Measurements from ENCODE around the gene CLEC16A.
"Not testable (repeated sequence)": the region's sequence is repeated elsewhere in the genome, so short reads cannot be mapped to it uniquely, and the experiment has no call there.

Gene CLEC16A

DNA sequence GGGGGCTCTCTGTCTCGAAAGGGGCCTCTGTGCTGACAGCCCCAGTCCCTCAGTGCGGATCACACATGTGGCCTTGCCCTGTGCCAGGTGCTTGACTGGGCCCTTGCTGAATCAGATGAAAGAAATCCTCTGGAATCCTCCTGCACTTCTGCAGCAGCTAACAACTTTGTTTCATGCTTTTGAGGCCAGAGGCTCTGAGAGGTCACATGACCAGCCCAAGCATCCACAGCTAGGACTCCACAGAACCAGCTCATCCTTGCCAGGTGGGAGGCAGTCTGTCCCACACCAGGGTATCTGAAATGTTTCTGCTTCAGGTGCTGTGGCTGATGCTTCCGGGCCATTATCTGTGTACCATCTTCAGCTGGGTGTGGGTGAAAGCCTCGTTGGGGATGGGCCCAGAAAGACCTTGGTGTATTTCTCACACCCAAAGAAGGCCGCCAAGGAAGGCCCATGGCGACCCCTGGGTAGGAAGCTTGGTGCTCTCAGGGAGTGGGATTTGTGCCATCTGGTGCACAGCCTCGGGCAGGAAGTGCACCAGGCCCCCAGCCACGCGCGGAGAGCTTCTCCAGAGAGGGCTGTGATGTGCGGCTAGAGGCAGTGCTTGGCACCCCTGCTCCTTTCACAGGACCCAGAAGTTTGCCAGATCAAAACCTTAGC, 143.8 kb downstream of the CLEC16A start:
- peak in 1 of 2 donors; percentile 30 for DNase-seq

DNA sequence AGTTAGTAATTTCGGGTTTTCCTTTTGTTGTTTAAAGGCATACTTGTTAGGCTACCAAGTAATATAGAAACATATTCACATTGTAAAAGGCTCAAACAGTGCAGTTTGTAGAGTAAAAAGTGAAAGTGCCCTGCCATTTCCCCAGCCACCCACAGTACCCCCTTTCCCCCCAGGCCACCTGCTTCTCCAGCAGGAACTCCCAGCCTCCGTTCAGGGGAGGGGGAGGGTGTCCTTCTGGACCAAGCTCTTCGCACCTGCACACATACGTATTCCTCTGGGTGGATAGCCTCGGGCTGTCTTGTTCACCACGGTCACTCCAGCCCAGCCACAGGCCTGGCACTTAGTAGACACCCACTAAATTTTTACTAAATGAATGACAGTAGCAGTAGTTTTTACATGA, 144.5 kb downstream of the CLEC16A start:
- no peak for DNase-seq

DNA sequence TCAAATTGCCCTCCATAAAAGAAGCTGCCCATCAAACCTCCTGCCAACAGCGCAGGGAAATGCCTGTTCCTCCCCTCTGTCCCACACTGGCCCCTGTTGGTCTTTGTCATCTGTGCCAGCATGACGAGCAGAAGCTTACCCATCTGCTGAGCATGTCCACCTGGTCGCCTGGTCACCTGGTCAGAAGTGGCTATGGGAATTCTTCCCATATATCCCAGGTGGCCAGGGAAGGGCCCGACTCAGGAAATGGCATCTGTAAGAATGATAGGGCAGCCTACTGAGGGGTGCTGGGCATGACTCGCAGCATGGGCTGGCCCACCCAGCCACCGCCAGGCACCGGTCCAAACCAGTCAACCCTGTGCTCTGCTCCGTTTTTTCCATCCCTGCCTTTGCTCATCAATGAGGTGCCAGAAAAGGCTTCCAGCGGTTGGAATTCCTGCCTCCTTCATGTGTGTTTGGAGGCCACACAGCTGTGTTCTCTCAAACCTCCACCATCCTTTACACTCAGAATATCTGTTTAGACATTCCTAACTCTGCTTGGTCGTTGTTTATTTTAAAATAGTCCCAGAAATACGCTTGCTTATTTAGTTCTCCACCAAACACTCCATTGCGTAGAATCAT, 145.2 kb downstream of the CLEC16A start:
- no peak for DNase-seq

DNA sequence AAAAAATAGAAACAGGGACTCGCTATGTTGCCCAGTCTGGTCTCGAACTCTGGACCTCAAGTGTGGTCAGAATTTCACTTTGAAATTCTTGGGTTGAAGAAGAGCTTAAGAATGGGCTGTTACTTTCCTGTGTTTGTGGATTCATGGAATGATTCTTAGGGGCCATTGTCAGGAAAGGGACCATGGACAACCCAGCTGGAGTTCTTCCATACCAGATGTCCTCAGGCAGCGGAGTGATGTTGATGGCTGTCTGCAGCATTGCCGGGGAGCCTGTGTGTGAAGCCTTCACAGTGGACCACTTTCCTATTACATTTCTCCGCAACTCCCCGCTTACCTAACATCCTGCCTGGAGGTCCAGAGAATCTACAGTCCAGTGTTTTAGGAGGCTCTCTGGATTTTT, 145.9 kb downstream of the CLEC16A start:
- no peak for DNase-seq

DNA sequence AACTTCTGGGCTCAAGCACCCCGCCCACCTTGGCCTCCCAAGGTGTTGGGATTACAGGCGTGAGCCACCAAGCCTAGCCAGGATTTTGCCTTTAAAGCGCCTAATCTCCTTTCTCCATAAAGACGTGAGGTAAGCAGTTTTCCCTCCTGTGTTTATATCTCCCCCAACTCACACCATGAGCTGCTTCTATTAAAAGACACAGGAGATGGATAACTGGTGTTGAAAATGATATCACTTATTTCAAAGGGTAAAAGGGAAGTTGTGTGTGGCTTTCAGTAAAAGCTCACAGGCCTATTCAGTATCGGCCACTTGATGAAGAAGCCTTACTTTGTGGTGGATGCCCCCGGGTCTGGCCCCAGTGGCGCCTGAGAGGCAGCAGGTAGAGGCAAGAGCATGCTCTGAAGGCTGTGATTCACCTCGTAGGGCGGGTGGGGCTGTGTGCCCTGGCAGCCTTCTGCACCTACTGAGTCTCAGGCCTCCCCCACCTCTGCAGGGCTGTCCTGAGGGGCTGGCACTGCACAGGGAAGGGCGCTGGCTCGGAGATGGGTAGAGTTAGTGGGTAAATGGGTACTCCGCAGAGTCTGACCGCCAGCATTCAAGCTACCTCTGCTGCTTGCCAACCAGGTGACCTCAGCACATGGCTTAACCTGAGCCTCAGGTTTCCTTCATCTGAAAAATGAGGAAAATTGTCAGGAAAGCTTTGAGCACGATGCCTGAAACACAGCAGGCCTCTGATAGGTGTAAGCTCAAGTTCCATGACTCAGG, 146.8 kb downstream of the CLEC16A start:
- no peak for DNase-seq

DNA sequence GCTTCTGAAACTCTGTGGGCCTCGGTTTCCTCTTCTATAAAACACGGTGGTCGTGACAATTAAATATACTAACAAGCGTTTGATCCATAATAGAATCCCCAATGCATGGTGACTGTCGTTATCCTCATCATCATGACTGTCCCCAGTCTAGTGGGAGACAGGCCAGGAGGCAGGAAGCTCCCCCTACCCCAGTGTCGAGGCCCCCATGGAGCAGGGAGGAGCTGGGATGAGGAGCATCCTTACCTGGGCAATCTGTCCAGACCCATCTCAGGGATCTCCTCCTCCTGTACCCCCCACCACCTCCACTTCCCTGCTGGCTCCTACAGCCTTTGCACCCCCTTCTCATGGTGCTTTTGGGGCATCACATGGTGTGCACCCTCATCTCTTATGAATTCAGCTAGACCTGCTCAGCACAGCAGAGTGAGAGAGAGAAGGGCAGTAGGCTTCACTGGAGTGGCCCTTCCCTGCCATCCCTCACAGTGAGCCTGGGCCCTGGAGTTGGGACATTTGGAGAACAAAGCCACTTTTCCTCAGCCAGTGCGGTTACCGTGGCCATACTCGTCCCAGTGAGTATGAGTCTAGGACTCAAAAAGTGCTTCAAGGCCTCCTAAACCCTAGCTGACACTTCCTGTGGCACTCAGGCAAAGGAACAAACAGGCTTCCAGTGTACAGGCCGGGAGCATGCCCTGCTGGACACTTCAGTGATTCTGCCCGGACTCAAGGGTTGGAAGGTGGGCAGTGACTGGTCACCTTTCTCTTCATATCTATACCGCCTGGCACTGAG, 148.6 kb downstream of the CLEC16A start:
- DNase-seq, result no peak

DNA sequence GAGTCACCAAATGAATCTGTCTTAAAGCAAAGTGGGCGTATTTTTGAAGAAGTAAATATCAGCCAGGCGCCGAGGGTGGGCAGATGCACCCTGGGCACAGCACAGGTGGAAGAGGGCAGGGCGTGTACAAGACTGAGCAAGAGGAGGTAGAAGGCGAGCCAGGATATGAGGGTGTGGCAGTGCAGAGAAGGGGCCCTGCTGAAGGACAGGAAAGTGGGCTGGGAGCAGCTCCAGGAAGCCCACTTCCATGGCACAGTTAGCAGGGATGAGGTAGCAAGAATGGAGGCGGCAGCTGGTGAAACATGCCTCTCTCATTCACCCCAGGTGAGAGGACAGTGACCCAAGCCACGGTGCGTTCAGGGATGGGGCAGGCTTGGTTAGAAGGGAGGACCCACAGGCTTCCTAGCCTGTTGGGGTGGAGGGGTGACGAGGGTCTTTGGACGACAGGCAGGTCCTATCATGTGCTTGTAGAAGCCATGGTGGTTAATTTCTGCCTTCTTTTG, 149.3 kb downstream of the CLEC16A start:
- no peak for DNase-seq

DNA sequence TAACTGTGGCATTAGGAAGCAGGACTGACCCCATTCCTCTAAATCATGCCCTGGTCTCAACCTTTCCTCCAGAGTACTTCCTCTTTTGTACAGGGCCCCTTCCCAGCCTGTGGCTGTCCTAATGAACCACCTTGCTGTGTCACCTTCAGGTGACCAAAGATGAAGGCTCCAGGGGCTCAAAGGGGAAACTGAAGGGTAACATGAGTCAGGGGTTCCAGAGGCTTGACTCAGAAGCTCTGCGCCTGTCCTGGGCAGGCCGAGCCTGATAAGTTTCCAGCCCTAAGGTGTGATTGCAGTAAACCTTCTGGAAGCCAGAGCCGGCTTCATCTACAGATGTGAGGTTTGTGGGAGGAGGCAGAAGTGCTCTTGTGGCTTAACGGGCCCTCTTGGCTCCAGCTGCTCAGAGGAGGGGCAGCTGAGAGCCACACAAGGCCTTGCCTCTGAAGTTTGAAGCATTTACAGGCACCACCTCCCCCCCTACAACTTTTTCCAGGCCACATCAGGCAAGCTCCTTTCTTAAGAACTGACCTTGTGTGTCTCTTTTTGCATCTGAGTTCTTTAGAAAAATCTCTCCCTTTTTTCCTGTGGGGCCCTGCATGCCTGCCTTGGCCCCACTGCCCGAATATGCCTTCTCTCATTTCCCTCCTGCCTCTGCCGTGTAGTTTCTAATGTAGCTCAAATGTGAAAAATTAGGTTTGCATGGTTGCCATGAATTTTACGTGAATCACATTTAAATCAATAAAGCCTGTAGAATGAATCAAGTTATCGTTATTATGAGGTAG, 149.9 kb downstream of the CLEC16A start:
- peak; percentile 21 to 25 for DNase-seq

DNA sequence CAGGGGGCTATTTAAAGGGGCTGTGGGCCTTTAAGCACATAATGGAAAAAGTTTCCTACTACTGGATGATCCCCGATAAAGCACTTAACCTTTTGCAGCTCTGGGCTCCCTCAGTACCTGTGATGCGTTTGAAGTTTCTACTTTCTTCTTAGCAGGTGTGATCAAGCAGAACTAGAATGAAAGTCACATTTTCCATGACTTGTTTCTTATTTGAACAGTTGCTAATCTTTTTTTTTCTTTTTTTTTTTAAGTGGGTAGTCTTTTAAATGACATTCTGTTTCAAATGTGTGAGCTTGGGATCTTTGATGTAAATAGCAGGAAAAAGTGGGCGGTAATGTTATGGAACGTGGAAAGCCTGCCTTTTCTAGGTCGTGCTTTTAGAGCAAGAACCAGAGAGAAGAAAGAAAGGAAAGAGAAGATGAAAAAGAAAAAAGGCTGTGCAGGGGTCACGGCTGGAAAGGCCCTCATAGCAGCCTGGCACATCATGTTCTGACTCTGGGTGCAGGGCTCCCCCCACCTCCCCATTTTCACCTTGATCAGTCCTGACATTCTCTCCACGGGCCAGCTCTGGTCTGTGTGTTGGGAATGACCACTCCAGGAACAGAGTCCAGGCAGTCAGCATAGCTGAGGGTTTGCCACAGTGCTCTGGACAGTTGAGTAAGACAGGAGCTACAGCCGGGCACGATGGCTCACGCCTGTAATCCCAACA, 150.6 kb downstream of the CLEC16A start:
- DNase-seq, result no peak

DNA sequence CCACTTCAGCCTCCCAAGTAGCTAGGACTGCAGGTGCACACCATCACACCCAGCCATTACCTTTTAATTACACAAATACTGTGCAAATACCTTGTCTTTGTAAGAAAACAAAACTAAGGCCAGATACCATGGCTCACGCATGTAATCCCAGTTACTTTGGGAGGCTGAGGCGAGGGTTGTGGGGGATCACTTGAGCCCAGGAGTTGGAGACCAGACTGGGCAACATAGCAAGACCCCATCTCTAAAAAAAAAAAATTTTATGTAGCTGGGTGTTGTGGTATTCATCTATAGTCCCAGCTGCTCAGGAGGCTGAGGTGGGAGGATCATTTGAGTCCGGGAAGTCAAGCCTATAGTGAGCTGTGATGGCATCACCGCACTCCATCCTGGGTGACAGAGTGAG, 151.6 kb downstream of the CLEC16A start:
- no peak for DNase-seq

DNA sequence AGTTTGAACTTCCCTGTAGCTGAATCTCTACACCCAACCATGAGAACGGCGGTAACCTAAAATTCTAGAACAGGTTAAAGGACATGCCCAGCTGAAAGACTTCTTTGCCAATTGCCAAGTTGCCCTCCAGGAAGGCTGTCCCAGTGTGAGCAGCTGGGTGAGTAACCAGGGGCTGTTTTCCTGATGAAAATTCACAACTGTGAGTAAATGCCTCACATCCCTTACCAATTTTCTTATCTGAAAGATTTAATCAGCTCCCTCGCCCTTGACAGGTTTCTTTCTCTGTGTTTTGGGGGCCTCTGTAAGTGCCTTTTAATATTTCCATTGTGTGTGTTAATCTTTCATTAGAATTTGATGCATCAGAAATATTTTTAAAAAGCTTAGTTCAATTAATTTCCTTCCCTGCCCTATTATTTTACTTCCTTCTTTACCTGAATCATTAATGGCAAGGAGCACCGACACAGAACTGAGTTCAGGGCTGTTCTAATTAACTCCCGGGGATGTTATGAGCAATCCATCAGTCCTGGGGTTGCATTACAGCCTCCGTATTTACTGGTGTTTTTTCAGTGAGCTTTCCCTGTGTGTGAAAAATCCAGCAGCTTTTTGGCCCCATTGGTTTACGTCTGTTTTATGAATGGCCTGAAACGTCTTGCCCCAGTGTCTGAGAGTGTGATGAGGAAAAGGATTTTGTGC, 152.9 kb downstream of the CLEC16A start:
- DNase-seq, result no peak

DNA sequence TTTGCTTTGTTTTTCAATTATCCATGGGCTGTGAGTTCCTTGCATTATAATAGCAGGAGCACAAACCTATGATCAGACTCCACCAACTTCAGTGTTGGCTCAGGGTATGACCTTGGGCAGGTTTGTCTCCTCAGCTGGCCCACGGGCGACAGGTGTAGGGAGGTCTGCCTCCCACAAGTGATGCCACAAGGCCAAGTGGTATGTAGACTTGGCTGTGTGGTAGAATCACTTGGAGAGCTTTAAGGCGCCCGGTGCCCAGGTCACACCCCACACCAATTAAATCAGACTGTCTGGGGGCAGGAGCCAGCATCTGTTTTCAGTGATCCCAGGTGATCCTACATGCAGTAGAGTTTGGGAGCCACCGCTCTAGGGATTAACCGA, 153.4 kb downstream of the CLEC16A start:
- DNase-seq, result no peak

DNA sequence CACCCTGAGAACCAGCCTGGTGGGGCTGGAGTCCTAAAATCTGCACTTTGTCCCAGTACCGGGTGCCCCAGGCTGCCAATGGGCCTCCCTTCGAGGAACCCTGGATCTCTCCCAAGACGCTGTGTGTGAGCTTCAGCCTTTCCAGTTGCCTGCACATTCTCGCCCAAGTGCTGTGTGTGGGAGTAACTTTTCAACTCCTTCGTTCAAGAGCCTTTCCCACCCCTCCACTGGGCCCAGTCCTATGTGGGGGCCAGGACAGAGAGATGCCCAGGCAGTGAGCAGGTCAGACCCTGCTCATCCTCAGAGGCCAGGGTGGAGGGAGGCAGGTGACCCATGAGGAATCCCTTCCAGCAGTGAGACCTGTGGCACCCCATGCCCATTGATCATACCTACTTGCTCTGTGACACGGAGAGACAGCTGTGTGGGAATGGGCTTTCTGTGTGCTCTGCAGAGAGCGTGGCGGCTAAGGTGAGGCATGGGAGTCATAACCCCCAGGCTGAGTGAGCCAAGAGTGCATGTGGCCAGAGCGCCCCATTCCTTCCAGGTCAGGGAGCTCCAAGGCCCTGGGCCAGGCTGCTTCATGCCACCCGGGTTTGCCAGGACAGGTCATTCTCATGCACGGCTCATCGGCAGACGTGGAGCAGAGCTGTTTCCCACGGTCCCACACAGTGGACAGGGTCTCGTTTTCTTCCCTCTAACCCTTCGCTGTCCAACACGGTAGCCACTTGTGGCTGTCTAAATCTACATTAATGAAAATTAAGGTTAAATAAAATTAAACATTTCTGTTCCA, 154.4 kb downstream of the CLEC16A start:
- DNase-seq, result no peak

DNA sequence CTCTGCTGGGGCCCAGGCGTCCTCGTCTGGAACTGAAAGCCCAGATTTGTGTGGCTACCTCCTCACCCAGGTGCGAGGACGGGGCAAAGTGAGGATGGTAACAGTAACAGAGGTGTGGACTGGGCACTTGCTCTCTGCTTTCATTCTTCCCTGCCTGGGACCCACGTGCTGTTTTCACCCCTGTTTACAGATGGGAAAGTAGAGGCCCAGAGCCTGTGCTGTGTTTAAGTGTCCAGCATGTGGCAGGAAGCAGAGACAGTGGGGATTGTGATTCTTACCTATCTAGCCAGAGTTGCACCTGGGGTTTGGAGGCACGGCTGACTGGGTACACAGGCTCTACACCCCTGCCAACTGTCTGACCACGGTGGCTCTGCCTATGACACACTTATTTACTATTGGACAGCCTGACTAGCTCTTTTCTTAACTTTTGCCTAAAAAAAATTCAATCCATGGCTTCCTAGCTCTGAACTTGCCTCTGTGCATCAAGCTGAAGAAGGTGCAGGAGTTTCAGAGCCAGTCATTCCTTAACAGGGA, 155.4 kb downstream of the CLEC16A start:
- DNase-seq, result no peak

DNA sequence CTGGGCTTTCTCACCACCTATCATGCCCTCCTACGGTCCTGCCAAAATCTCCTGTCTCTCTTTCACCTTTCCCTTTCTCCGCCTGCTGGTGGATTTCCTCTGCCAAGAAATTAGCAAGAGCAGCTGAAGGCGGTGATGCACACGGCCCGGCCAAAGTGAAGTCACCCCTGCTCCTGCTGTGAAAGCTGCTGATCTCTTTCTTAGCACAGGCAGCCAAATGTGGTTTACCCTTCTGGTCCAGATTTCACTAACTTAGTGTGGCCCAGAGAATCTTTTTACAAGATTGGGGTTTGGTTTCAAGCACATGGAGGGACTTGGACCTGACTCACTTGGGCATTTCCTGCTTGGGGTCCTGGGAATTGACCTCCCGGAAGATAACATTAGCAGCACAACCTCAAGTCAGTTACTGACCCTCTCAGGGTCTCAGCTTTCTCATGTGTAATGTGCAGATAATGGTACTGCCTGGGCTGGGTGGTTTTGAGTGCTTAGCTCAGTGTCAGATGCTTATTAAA, 155.9 kb downstream of the CLEC16A start:
- DNase-seq, result no peak

DNA sequence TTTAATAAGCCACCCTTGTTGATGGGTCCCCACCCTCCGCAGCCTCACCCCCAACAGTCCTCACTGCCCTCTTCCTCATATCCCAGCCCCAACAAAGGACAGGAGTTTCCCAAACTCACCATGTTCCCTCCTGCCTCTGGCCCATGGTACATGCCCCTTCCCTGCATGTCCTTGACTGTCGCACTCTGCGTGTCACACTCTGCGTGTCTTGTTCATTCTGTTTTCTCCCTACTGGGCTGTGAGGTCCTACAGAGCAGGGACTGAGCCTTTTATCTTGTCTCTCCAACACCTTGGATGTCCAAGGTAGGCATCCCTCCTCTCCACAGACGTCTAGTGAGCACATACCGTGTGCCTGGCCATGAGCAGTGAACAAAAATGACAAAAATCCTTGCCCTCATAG, 156.9 kb downstream of the CLEC16A start:
- no peak for DNase-seq

DNA sequence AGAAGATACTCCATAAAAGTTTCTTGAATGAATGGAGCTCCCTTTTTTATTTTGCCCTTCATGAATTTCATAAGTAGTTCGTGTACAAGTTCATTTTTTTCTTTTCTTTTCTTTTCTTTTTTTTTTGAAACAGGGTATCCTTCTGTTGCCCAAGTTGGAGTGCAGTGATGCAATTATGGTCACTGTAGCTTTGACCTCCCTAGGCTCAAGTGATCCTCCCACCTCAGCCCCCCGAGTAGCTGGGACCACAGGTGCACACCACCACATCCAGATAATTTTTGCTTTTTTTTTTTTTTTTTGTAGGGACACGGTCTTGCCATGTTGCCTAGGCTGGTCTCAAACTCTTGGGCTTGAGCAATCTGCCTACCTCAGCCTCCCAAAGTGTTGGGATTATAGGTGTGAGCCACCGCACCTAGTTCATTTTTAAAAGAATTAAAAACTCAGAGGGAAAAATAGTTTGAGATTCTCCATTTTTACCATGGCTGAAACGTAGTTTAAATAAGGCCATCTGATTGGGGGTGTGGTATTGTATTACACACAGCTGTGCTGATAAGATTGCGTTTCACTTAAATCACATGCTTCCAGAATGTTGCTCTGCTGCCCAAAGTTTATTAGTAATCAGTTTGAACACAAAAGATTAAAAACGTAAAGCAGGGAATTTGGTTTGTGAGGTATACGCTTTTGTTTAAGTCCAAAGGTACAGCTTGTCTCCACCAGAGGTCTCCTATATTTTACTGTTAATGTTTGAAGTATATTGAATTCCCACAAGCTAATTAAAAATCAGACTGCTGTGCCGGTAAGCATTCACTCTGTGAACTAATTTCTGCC, 157.5 kb downstream of the CLEC16A start:
- no peak for DNase-seq

DNA sequence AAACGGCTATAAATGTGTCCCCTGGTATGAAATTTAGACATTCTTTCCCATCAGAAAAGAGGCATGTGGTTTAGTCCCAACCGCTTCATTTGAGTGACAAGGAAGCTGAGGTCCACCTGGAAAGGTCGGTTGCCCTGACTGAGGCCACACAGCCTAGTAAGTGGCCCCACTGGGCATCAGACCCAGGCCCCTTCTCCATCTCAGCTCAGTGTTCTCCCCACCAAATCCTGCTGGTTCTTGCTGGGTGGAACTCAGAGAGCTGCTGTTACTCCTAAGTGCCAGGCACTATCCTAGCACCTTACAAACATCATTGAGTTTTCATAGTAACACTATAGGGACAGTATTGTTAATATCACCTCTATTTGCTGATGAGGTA, 158.1 kb downstream of the CLEC16A start:
- no peak for DNase-seq

DNA sequence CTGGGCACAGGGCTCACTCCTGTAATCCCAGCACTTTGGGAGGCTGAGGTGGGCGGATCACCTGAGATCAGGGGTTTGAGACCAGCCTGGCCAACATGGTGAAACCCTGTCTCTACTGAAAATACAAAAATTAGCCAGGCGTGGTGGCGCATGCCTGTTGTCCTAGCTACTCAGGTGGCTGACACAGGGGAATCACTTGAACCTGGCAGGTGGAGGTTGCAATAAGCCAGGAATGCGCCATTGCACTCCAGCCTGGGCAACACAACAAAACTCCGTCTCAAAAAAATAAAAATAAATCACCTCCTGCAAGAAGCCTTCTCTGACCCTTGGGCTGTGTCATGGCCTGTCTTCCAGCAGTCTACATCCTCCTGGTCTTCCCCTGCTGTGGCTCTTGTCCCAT, 158.9 kb downstream of the CLEC16A start:
- not testable (repeated sequence) for DNase-seq
